Natural killer cell (primary cell): ENCODE results near the gene CLINT1. TPM values are rescaled to one million over a fixed set of nuclear protein-coding genes. Genes with fewer than 3 reads are reported as not detected.

Experiments used
- ATAC-seq, 3 donors: fragments of 150-1000 bp in 2 of 3; fragments of 200-7000 bp in 1 of 3; cut with Tn5 transposase; 1 replicate in 1 of 3; 2 replicates in 2 of 3; pipeline ENCODE4 v1.10.0; 2021; ENCODE audit warnings: mild to moderate bottlenecking in 2 of 3, moderate library complexity in 2 of 3
- DNase-seq, 2 donors: peaks; one replicate each; pipeline versions ENCODE4 v3.0.0 to v3.0.0-alpha.2; 2013 to 2021; ENCODE audit warnings: mixed read lengths in 1 of 2
- H3K27ac ChIP-seq: one replicate; pipeline ENCODE4 v1.5.1; 2013; ENCODE audit warnings: mild to moderate bottlenecking, low read length
- H3K27me3 ChIP-seq: one replicate; pipeline ENCODE4 v1.6.1; 2013; ENCODE audit warnings: low read length; ENCODE audit not compliant: control insufficient read depth, insufficient read depth
- H3K36me3 ChIP-seq: one replicate; pipeline ENCODE4 v1.6.1; 2013; ENCODE audit warnings: low read length; ENCODE audit not compliant: control insufficient read depth, insufficient read depth
- H3K4me1 ChIP-seq: one replicate; pipeline ENCODE4 v1.6.1; 2013; ENCODE audit warnings: low read length; ENCODE audit not compliant: control insufficient read depth, insufficient read depth
- H3K4me3 ChIP-seq: one replicate; pipeline ENCODE4 v1.5.1; 2013; ENCODE audit warnings: low read length
- H3K9me3 ChIP-seq: one replicate; pipeline ENCODE4 v1.6.1; 2013; ENCODE audit warnings: low read length; ENCODE audit not compliant: control insufficient read depth, insufficient read depth
- H3K27ac Mint-ChIP-seq, 2 donors: one replicate each; pipeline ENCODE4 v1.8.0; 2022; ENCODE audit warnings: mild to moderate bottlenecking in 2 of 2, mixed read lengths in 2 of 2, moderate library complexity in 1 of 2
- H3K27me3 Mint-ChIP-seq, 2 donors: one replicate each; pipeline ENCODE4 v1.8.0; 2022; ENCODE audit warnings: low read depth in 2 of 2, mixed read lengths in 2 of 2
- H3K36me3 Mint-ChIP-seq: one replicate; pipeline ENCODE4 v1.8.0; 2022; ENCODE audit warnings: mixed read lengths
- H3K4me1 Mint-ChIP-seq, 2 donors: one replicate each; pipeline ENCODE4 v1.8.0; 2022; ENCODE audit warnings: mixed read lengths in 2 of 2
- H3K4me3 Mint-ChIP-seq: one replicate; pipeline ENCODE4 v1.8.0; 2022; ENCODE audit warnings: mild to moderate bottlenecking, moderate library complexity, mixed read lengths
- H3K9me3 Mint-ChIP-seq, 2 donors: one replicate each; pipeline ENCODE4 v1.8.0; 2022; ENCODE audit warnings: mixed read lengths in 2 of 2
- WGBS: methylation state at CpG from one replicate; pipeline ENCODE4 v1.1.7; 2013; ENCODE audit warnings: missing lambda C conversion rate; ENCODE audit not compliant: insufficient coverage; 5-methylcytosine and 5-hydroxymethylcytosine counted together
- intact Hi-C: fragments of 100-400 bp; cut with micrococcal nuclease; formaldehyde crosslinking; loops from one replicate; pipeline ENCODE4 v1.14.2; 2022
- total RNA-seq, 4 donors: library from RNA; stranded (reverse); fragments of 120-200 nt in 1 of 4; gene quantifications; one replicate each; pipeline versions ENCODE4 v1.2.3 to v1.2.4, GENCODE V29; 2013 to 2022
- TF ChIP-seq, protein P1 (sequence below): fragments of 200-600 bp; IDR thresholded peaks from one replicate; pipeline ENCODE4 v1.8.0; 2022; ENCODE audit warnings: antibody characterized with exemption

The CLINT1 gene
- total RNA-seq, 3 donors from 2014 or later (not counting 1 experiment from before 2014, with no cell fraction given), result 111 to 156 (median 132) TPM

GRCh38 chr5:157785801-157786200 lies 73.1 kb downstream of the CLINT1 start:
- ATAC-seq (no peak), DNase-seq (no peak)
- Histone ChIP-seq H3K4me3 (no peak overlapping the region), H3K4me1 (no peaks in the 10 kb centered on the region), H3K27ac (no peak overlapping the region), H3K9me3 (no peaks in the 10 kb centered on the region), H3K27me3 (no peaks in the 10 kb centered on the region), H3K36me3 (peaks cover 45% of the 10 kb centered on the region)
- H3K4me1 Mint-ChIP-seq, result no peaks in the 10 kb centered on the region
- no peaks in the 10 kb centered on the region for H3K9me3 Mint-ChIP-seq
- H3K4me3 Mint-ChIP-seq, result no peak overlapping the region
- no peaks in the 10 kb centered on the region for H3K36me3 Mint-ChIP-seq
- TF ChIP-seq, protein P1, sequence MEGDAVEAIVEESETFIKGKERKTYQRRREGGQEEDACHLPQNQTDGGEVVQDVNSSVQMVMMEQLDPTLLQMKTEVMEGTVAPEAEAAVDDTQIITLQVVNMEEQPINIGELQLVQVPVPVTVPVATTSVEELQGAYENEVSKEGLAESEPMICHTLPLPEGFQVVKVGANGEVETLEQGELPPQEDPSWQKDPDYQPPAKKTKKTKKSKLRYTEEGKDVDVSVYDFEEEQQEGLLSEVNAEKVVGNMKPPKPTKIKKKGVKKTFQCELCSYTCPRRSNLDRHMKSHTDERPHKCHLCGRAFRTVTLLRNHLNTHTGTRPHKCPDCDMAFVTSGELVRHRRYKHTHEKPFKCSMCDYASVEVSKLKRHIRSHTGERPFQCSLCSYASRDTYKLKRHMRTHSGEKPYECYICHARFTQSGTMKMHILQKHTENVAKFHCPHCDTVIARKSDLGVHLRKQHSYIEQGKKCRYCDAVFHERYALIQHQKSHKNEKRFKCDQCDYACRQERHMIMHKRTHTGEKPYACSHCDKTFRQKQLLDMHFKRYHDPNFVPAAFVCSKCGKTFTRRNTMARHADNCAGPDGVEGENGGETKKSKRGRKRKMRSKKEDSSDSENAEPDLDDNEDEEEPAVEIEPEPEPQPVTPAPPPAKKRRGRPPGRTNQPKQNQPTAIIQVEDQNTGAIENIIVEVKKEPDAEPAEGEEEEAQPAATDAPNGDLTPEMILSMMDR, result no peak
- WGBS, result 100% methylated on average over 3 of the region's 3 CpGs
- no peaks in the 10 kb centered on the region for H3K27me3 Mint-ChIP-seq
- intact Hi-C loops, result no loop called here
- no peak overlapping the region for H3K27ac Mint-ChIP-seq

DNA sequence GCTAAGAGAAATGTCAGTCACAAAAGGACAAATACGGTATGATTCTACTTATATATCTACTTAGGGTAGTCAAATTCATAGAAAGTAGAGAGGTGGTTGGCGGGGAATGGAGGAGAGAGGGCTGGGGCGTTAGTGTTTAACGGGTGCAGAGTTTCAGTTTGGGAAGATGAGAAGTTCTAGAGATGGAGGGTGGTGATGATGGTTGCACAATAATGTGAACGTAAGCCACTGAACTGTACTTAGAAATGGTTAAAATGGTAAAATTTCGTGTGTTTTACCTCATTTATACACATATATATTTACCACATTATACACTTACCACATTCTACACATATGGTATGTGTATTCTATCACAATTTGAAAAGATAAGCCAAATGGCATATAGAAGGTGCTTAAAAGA lies 79.7 kb downstream of the CLINT1 start:
- no peaks in the 10 kb centered on the region for H3K9me3 Mint-ChIP-seq
- Histone ChIP-seq H3K4me1 (no peaks in the 10 kb centered on the region), H3K27me3 (no peaks in the 10 kb centered on the region), H3K36me3 (peaks cover 3% of the 10 kb centered on the region), H3K4me3 (no peak overlapping the region), H3K27ac (no peak overlapping the region), H3K9me3 (no peaks in the 10 kb centered on the region)
- no peaks in the 10 kb centered on the region for H3K36me3 Mint-ChIP-seq
- no peak for ATAC-seq
- H3K27ac Mint-ChIP-seq, result no peak overlapping the region
- no peak overlapping the region for H3K4me3 Mint-ChIP-seq
- H3K27me3 Mint-ChIP-seq, result no peaks in the 10 kb centered on the region
- WGBS, result 92% methylated on average over 5 of the region's 6 CpGs
- TF ChIP-seq, protein P1, result no peak
- intact Hi-C loops, result no loop called here
- no peak for DNase-seq
- H3K4me1 Mint-ChIP-seq, result no peaks in the 10 kb centered on the region

GRCh38 chr5:157778121-157778805 lies 80.7 kb downstream of the CLINT1 start:
- H3K27ac Mint-ChIP-seq, result no peak overlapping the region
- 80% methylated on average over 6 of the region's 8 CpGs for WGBS
- H3K27me3 Mint-ChIP-seq, result peaks cover 3 to 7% of the 10 kb centered on the region in 2 donors
- H3K9me3 Mint-ChIP-seq, result no peaks in the 10 kb centered on the region
- H3K27ac ChIP-seq, result no peak overlapping the region
- no peak overlapping the region for H3K4me3 ChIP-seq
- no peaks in the 10 kb centered on the region for H3K4me1 ChIP-seq
- TF ChIP-seq, protein P1, result no peak
- ATAC-seq, result no peak
- no peaks in the 10 kb centered on the region for H3K36me3 ChIP-seq
- no peaks in the 10 kb centered on the region for H3K4me1 Mint-ChIP-seq
- no peaks in the 10 kb centered on the region for H3K36me3 Mint-ChIP-seq
- no peaks in the 10 kb centered on the region for H3K9me3 ChIP-seq
- no peak overlapping the region for H3K4me3 Mint-ChIP-seq
- H3K27me3 ChIP-seq, result no peaks in the 10 kb centered on the region
- intact Hi-C loops, result no loop called here
- no peak for DNase-seq

- Histone ChIP-seq H3K9me3 (no peaks in the 10 kb centered on the region), H3K27ac (no peak overlapping the region), H3K4me3 (no peak overlapping the region), H3K4me1 (no peaks in the 10 kb centered on the region), H3K36me3 (no peaks in the 10 kb centered on the region), H3K27me3 (no peaks in the 10 kb centered on the region)
- Mint-ChIP-seq H3K36me3 (no peaks in the 10 kb centered on the region), H3K27ac (no peak overlapping the region), H3K27me3 (peaks cover 5 to 9% of the 10 kb centered on the region in 2 donors), H3K4me3 (no peak overlapping the region), H3K4me1 (no peaks in the 10 kb centered on the region), H3K9me3 (no peaks in the 10 kb centered on the region)
- 81% methylated on average over 10 of the region's 10 CpGs for WGBS
- DNase-seq, result no peak
- intact Hi-C loops, result no loop called here
- TF ChIP-seq, protein P1, result no peak
- no peak for ATAC-seq
Observed at GRCh38 chr5:157772127-157772526, 86.8 kb downstream of the CLINT1 start.
